HepG2 (cell line): ENCODE data around the gene FOXR1. TPM values are rescaled to one million over a fixed set of nuclear protein-coding genes. Genes with fewer than 3 reads are reported as not detected.
A peak's percentile ranks its signal among the peaks of the same experiment; 100 is the strongest.

ENCODE experiments used
- ARHGAP35 ChIP-seq: sonication (generic); formaldehyde crosslinking; IDR thresholded peaks from 2 replicates; pipeline ENCODE4 v1.9.0; 2022; ENCODE audit warnings: mild to moderate bottlenecking, inconsistent platforms, moderate library complexity, missing genetic modification reagents, borderline replicate concordance
- EEA1 ChIP-seq: sonication (generic); formaldehyde crosslinking; IDR thresholded peaks from 2 replicates; pipeline ENCODE4 v1.5.1; 2020; ENCODE audit warnings: mild to moderate bottlenecking, missing genetic modification reagents, borderline replicate concordance
- ELF1 ChIP-seq: sonication (generic); formaldehyde crosslinking; IDR thresholded peaks from 2 replicates; pipeline ENCODE4 v1.4.0; 2020; ENCODE audit warnings: missing genetic modification reagents
- GLI4 ChIP-seq: sonication (generic); formaldehyde crosslinking; IDR thresholded peaks from 2 replicates; pipeline ENCODE4 v1.5.1; 2020; ENCODE audit warnings: missing genetic modification reagents, mild to moderate bottlenecking, moderate library complexity, borderline replicate concordance
- GTF2F1 ChIP-seq: fragments of 150-350 bp; IDR thresholded peaks from 2 replicates; pipeline ENCODE4 v1.6.1; 2014; ENCODE audit warnings: low read length
- KMT2A ChIP-seq: sonication (generic); formaldehyde crosslinking; IDR thresholded peaks from 2 replicates; pipeline ENCODE4 v1.4.0; 2020; ENCODE audit warnings: missing genetic modification reagents
- NFYB ChIP-seq: sonication (generic); formaldehyde crosslinking; IDR thresholded peaks from 2 replicates; pipeline ENCODE4 v1.4.0; 2020; ENCODE audit warnings: missing genetic modification reagents
- PAF1 ChIP-seq: IDR thresholded peaks from 2 replicates; pipeline ENCODE4 v1.6.1; 2016; ENCODE audit warnings: missing genetic modification reagents, missing compliant biosample characterization
- PHF5A ChIP-seq: IDR thresholded peaks from one replicate; pipeline ENCODE4 v1.6.1; 2018; ENCODE audit warnings: low read depth, missing genetic modification reagents; ENCODE audit not compliant: unreplicated experiment
- RBAK ChIP-seq: sonication (generic); formaldehyde crosslinking; IDR thresholded peaks from 2 replicates; pipeline ENCODE4 v1.5.1; 2020; ENCODE audit warnings: mild to moderate bottlenecking, missing genetic modification reagents
- REPIN1 ChIP-seq: sonication (generic); formaldehyde crosslinking; IDR thresholded peaks from 2 replicates; pipeline ENCODE4 v1.8.0; 2022; ENCODE audit warnings: missing genetic modification reagents, low read depth, mild to moderate bottlenecking, borderline replicate concordance
- SAP130 ChIP-seq: IDR thresholded peaks from 2 replicates; pipeline ENCODE4 v1.6.1; 2016; ENCODE audit warnings: low read depth
- SIX1 ChIP-seq: sonication (generic); formaldehyde crosslinking; IDR thresholded peaks from 2 replicates; pipeline ENCODE4 v1.4.0; 2020; ENCODE audit warnings: missing genetic modification reagents, borderline replicate concordance
- SMARCE1 ChIP-seq: fragments of 450-650 bp; IDR thresholded peaks from 2 replicates; pipeline ENCODE4 v1.6.1; 2017; ENCODE audit warnings: borderline replicate concordance
- SRSF9 ChIP-seq: fragments of 200-400 bp; formaldehyde crosslinking; IDR thresholded peaks from 2 replicates; pipeline ENCODE4 v1.6.1; 2018; ENCODE audit warnings: borderline replicate concordance, mild to moderate bottlenecking, low read depth, low read length; ENCODE audit not compliant: insufficient read depth, poor library complexity, severe bottlenecking
- WIZ ChIP-seq: sonication (generic); formaldehyde crosslinking; IDR thresholded peaks from 2 replicates; pipeline ENCODE4 v1.5.1; 2020; ENCODE audit warnings: mild to moderate bottlenecking, missing genetic modification reagents
- ZMYM2 ChIP-seq: sonication (generic); formaldehyde crosslinking; IDR thresholded peaks from 2 replicates; pipeline ENCODE4 v1.8.0; 2022; ENCODE audit warnings: mild to moderate bottlenecking, missing genetic modification reagents
- ZNF121 ChIP-seq: sonication (generic); formaldehyde crosslinking; IDR thresholded peaks from 2 replicates; pipeline ENCODE4 v1.5.0; 2020; ENCODE audit warnings: mild to moderate bottlenecking, missing genetic modification reagents
- ZNF282 ChIP-seq: fragments of 450-650 bp; IDR thresholded peaks from 2 replicates; pipeline ENCODE4 v1.6.1; 2018; ENCODE audit not compliant: partially characterized antibody
- ZNF33B ChIP-seq: sonication (generic); formaldehyde crosslinking; IDR thresholded peaks from 2 replicates; pipeline ENCODE4 v1.5.1; 2020; ENCODE audit warnings: mild to moderate bottlenecking, missing genetic modification reagents
- ZNF362 ChIP-seq: sonication (generic); formaldehyde crosslinking; IDR thresholded peaks from 2 replicates; pipeline ENCODE4 v1.4.0; 2020; ENCODE audit warnings: missing genetic modification reagents, mild to moderate bottlenecking, borderline replicate concordance
- ZNF549 ChIP-seq: sonication (generic); formaldehyde crosslinking; IDR thresholded peaks from 2 replicates; pipeline ENCODE4 v1.5.0; 2020; ENCODE audit warnings: missing genetic modification reagents
- ZNF552 ChIP-seq: sonication (generic); formaldehyde crosslinking; IDR thresholded peaks from 2 replicates; pipeline ENCODE4 v1.9.0; 2022; ENCODE audit warnings: missing genetic modification reagents, mild to moderate bottlenecking, borderline replicate concordance
- ZNF558 ChIP-seq: sonication (generic); formaldehyde crosslinking; IDR thresholded peaks from 2 replicates; pipeline ENCODE4 v1.9.0; 2022; ENCODE audit warnings: mild to moderate bottlenecking, missing genetic modification reagents, borderline replicate concordance
- ZNF672 ChIP-seq: sonication (generic); formaldehyde crosslinking; IDR thresholded peaks from 2 replicates; pipeline ENCODE4 v1.8.1; 2022; ENCODE audit warnings: missing genetic modification reagents
- polyA plus RNA-seq, 8 experiments: library from polyadenylated mRNA; depleted of rRNA in 3 of 8; stranded (reverse) in 7 of 8; unstranded in 1 of 8; fragments of >200 nt; fragmentation: Illumina TruSeq in 4 of 8; extraction: Trizol in 4 of 8; gene quantifications; 2 replicates each; pipeline versions ENCODE4 v1.2.1 to v1.2.3, GENCODE V29; 2011 to 2016; ENCODE audit warnings: low read depth in 4 of 8, missing spikeins in 1 of 8, mixed read lengths in 1 of 8; ENCODE audit not compliant: insufficient read depth in 1 of 8
- total RNA-seq, 5 experiments: library from RNA; depleted of rRNA; stranded (reverse); fragments of >200 nt; fragmentation: Illumina TruSeq; extraction: Trizol; gene quantifications; 2 replicates each; pipeline ENCODE4 v1.2.3, GENCODE V29; 2016; ENCODE audit warnings: low read depth in 1 of 5
- TF ChIP-seq, protein P1 (sequence below): sonication (generic); formaldehyde crosslinking; IDR thresholded peaks from 2 replicates; pipeline ENCODE4 v1.8.1; 2022; ENCODE audit warnings: low read depth, mild to moderate bottlenecking, missing genetic modification reagents
- TF ChIP-seq, protein P2 (sequence below): sonication (generic); formaldehyde crosslinking; IDR thresholded peaks from 2 replicates; pipeline ENCODE4 v1.5.0; 2020; ENCODE audit warnings: missing genetic modification reagents, mild to moderate bottlenecking, borderline replicate concordance
- TF ChIP-seq, protein P3 (sequence below): sonication (generic); formaldehyde crosslinking; IDR thresholded peaks from 2 replicates; pipeline ENCODE4 v1.8.1; 2023; ENCODE audit warnings: mild to moderate bottlenecking, missing genetic modification reagents, borderline replicate concordance

FOXR1 gene
- total and polyA plus RNA-seq, 2 of the 13 experiments (the other 11 are each of a cell fraction or from before 2014, with no cell fraction given), result not detected

DNA sequence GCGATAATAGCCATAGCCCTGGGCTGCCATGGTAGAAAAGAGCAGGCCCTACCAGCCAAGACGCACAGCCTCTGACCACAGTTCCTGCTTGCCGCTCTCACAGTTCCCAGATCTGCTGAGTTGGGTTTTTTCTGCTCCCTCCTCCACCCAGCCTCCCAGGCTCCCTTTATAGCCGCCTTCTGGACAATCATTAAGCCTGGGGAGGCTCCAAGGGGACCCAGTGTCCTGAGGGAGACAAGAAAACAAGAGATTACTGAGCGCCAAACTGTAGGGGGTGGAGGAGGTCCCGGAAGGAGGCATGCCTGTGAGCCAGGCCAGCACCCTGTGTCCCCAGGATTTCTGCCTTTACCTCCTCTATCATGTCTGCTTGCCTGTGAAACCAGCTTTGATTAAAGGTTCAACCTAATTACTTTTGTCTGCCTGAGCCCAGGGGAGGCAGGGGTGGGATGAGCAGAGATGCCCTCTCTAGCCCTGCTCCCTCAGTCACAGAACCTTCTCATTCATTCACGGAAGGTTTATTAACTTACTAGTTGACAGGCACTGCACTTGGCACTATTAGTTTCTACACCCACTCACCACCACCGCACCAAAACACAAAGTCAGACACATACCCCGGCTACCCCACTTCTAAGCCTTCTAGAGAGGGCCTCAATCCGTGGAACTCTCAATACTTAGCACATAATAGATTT, 57.9 kb downstream of the FOXR1 start (continued):
- TF ChIP-seq, protein P1, sequence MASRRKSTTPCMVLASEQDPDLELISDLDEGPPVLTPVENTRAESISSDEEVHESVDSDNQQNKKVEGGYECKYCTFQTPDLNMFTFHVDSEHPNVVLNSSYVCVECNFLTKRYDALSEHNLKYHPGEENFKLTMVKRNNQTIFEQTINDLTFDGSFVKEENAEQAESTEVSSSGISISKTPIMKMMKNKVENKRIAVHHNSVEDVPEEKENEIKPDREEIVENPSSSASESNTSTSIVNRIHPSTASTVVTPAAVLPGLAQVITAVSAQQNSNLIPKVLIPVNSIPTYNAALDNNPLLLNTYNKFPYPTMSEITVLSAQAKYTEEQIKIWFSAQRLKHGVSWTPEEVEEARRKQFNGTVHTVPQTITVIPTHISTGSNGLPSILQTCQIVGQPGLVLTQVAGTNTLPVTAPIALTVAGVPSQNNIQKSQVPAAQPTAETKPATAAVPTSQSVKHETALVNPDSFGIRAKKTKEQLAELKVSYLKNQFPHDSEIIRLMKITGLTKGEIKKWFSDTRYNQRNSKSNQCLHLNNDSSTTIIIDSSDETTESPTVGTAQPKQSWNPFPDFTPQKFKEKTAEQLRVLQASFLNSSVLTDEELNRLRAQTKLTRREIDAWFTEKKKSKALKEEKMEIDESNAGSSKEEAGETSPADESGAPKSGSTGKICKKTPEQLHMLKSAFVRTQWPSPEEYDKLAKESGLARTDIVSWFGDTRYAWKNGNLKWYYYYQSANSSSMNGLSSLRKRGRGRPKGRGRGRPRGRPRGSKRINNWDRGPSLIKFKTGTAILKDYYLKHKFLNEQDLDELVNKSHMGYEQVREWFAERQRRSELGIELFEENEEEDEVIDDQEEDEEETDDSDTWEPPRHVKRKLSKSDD, result no peak; the same call in 1 of the 2 replicates
- TF ChIP-seq ELF1 (0 out of 2 replicates have a peak, but pooled peaks have one; percentile 47), SIX1 (CRISPR knock-in tag) (no peak), ZNF282 (no peak), GTF2F1 (no peak), KMT2A (CRISPR knock-in tag) (peak; percentile 51; the same call in 1 of the 2 replicates), PAF1 (no peak), ZMYM2 (CRISPR knock-in tag) (no peak), PHF5A (no peak), ZNF121 (CRISPR knock-in tag) (no peak), ZNF33B (CRISPR knock-in tag) (no peak), WIZ (CRISPR knock-in tag) (no peak), ZNF549 (CRISPR knock-in tag) (no peak), SMARCE1 (no peak), ARHGAP35 (CRISPR knock-in tag) (no peak), RBAK (CRISPR knock-in tag) (no peak), ZNF552 (no peak), ZNF672 (CRISPR knock-in tag) (no peak), NFYB (CRISPR knock-in tag) (no peak), EEA1 (CRISPR knock-in tag) (no peak), REPIN1 (CRISPR knock-in tag) (peak; percentile 39; the same call in 1 of the 2 replicates), SRSF9 (no peak), ZNF558 (no peak), ZNF362 (CRISPR knock-in tag) (peak; percentile 56; the same call in 1 of the 2 replicates), SAP130 (peak; percentile 92), GLI4 (CRISPR knock-in tag) (no peak)
- TF ChIP-seq, protein P2, sequence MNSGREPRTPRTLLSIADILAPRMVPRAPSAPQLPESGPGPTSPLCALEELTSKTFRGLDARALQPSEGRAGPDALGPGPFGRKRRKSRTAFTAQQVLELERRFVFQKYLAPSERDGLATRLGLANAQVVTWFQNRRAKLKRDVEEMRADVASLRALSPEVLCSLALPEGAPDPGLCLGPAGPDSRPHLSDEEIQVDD (CRISPR knock-in tag), result no peak
- TF ChIP-seq, protein P3, sequence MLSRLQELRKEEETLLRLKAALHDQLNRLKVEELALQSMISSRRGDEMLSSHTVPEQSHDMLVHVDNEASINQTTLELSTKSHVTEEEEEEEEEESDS, result no peak
